LNCaP clone FGC (cell line): ENCODE results near the gene MOBP.

ENCODE experiments used
- DNase-seq: peaks from one replicate; pipeline ENCODE4 v3.0.0-alpha.2; 2011; ENCODE audit warnings: low read depth
- H3K4me3 ChIP-seq: 2 replicates; pipeline ENCODE4 v1.5.1; 2011; ENCODE audit warnings: mild to moderate bottlenecking, low read depth, low read length, control low read depth
- CTCF ChIP-seq: IDR thresholded peaks from 2 replicates; pipeline ENCODE4 v1.5.1; 2012; ENCODE audit warnings: mild to moderate bottlenecking; ENCODE audit not compliant: control insufficient read depth, insufficient read depth; ENCODE audit errors: extremely low read depth

The MOBP gene

GRCh38 chr3:39519554-39520288, 52.2 kb downstream of the MOBP start:
- TF ChIP-seq CTCF, result no peak
- no peak overlapping the region for H3K4me3 ChIP-seq
- DNase-seq, result no peak

DNA sequence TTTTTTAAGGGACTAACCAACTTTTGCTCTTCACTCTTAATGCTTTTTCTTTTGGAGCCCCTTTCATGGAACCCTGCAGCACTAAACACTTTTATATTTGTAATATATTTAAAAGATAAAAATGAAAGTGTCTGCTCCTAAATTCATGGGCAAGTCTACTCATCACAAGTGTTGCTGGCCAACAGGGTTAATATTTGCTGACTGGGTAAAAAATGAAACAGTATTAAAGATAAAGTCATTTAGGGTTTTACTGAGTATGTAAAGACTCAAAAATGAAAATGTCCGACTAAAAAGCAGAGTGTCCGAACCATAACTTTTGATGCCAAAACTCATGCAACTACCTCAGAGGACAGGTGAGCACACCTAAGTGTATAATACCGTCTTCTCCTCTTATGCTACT, 54.0 kb downstream of the MOBP start:
- H3K4me3 ChIP-seq, result no peak overlapping the region
- no peak for TF ChIP-seq CTCF
- no peak for DNase-seq

DNA sequence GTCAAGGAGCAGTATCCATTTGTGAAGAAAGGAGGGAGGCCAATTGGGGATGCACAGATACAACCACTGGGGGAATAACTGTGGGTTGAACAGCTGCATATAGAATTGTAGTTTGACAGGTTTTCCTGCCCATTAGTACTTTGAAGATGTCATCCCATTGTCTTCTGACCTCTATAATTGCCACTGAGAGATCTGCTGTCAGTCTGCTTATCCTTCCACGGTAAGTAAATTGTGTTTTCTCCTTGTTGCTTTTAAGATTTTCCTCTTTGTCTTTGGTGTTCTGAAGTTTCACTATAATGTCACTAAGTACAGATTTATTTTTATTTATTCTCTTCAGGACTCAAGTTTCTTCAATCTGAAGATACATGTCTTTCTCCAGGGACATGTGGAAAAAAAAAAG, 56.6 kb downstream of the MOBP start:
- no peak for DNase-seq
- no peak for TF ChIP-seq CTCF
- no peak overlapping the region for H3K4me3 ChIP-seq

- DNase-seq, result no peak
- no peak for TF ChIP-seq CTCF
- H3K4me3 ChIP-seq, result no peak overlapping the region
Observed at GRCh38 chr3:39528844-39529243, 61.4 kb downstream of the MOBP start.

GRCh38 chr3:39529577-39529976, 62.1 kb downstream of the MOBP start:
- no peak for DNase-seq
- no peak overlapping the region for H3K4me3 ChIP-seq
- no peak for TF ChIP-seq CTCF

- TF ChIP-seq CTCF, result no peak
- no peak overlapping the region for H3K4me3 ChIP-seq
- no peak for DNase-seq
Observed at GRCh38 chr3:39531066-39531465, 63.6 kb downstream of the MOBP start.

GRCh38 chr3:39531665-39532064, 64.2 kb downstream of the MOBP start:
- no peak for TF ChIP-seq CTCF
- no peak for DNase-seq
- no peak overlapping the region for H3K4me3 ChIP-seq
